Vagina (tissue), 2 donors: ENCODE results near the gene MVD.

Experiments used
- CTCF ChIP-seq, 3 experiments: fragments of 450-650 bp in 2 of 3; fragments of 200-600 bp in 1 of 3; sonication (generic) in 1 of 3; IDR thresholded peaks; one replicate each; pipeline ENCODE4 v1.5.1; 2017 to 2019; ENCODE audit warnings: antibody characterized with exemption in 3 of 3, mild to moderate bottlenecking in 2 of 3, moderate library complexity in 2 of 3
- POLR2A ChIP-seq, 2 donors: fragments of 450-650 bp; IDR thresholded peaks; one replicate each; pipeline ENCODE4 v1.6.1; 2017; ENCODE audit warnings: antibody characterized with exemption in 2 of 2, mild to moderate bottlenecking in 2 of 2, moderate library complexity in 2 of 2

- TF ChIP-seq POLR2A (IDR thresholded peaks at IDR 0.05) (no peak), CTCF (IDR thresholded peaks at IDR 0.05) (no peak)
These were observed 8.9 kb upstream of the MVD start for GRCh38 chr16:88671806-88672205.
